ENCODE data around the gene SLC37A2.

SLC37A2 gene

DNA sequence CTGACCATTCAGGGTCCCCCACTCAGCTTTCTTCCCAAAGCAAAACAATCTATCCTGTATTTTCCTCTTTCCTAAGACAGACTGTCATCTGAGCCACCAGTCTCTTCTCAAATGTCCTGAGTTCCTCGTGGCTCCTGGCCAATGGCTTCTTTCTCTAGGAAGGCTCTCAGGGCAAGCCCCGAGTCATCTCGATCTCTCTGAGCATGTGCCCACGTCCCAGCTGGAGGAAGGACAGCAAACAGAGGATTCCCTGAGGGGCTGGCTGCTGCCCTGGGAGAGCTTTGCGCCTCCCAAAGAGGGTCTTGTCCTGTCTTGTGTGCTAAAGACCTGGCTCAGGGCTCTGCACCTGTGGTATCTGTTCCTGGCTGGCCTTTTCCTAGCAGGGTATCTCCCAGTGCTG is 8.3 kb downstream of the SLC37A2 start:
- DNase-seq, result no peak

DNA sequence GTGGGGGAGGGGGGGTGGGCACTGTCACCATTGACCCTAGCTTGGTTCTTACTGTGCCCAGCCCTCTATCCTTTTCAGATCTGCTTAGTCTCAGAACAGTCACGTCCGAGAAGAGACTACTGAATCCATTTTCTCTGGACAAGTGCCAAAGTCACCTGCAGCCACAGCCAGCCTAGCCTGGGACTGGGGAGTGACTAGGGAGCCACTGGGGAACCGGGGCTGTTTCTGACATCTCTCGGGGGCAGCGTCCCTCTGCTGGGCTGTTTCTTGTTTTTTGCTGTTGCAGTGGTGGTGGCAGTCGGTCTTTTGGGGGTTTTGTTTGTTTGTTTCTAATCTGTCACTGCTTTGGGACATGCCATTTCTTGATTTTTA is 8.7 kb downstream of the SLC37A2 start:
- DNase-seq, result no peak

- no peak for DNase-seq
Observed at GRCh38 chr11:125072218-125072960, 9.3 kb downstream of the SLC37A2 start.

DNA sequence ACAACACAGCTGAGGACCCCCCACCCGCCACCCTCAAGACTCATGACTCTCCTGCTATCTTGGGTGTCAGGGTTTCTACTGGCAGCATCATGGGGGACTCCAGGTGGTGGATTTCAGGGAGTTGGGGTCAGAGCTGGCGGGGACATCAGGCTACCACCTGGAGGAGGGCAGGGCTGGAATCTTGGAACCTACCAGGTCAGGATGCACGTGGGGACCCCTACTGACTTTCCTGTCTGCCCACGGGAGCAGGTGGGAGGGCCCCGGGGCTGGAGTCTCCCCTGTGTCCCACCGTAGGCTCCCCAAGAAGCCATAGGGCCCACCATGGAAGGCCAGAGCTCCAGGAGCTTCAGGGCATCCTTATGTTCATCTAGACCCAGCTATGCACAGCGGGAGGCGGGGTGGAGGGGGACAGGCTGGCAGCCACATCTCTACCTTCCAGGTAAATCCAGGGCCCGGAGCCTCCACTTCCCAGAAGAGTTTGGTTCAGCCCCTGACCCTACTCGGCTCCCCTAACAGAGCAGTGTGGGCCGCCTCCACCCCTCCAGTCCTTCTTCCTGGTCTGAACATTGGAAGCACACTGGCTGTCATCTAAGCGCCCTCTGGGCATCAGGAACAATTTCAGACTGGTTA is 10.0 kb downstream of the SLC37A2 start:
- no peak for DNase-seq

DNA sequence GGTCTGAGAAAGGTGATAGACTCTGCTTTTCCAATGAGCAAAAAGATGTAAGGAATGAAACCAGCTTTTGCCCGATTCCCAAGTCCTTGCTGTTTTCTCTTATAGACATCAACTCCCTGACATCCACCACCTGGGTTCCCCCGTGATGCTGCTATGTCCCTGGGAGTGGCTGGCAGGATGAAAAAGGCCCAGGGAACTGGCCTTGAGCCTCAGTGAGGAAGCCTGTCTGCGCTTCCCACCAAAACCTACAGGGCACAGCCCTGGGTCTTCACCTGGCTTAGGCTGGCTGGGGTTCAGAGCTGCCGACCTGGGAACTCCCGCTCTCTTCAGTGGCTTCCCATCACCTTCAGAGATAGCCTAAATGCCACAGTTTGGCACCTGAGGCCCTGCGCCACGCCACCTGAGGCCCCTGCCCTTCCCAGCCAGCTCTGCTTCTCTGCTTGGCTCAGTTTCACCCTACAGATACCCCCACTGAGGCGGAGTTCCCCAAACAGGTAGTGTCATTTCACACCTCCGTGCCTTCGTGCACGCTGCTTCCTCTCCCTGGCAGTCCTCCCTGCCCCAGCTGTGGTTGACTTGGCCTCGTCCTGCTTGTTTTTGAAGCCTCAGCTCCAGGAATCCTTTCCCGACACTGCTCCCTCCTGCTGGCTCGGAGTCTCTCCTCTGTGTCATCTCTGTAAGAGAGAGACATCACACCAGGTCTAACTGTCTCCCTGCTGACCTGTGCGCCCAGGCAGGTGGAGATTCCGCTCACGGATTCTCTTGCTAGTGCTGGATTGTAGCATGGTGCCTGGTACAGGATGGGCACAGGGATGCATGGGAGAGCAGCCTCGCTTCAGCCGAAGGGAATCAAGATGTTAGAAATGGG is 10.7 kb downstream of the SLC37A2 start:
- no peak for DNase-seq

DNA sequence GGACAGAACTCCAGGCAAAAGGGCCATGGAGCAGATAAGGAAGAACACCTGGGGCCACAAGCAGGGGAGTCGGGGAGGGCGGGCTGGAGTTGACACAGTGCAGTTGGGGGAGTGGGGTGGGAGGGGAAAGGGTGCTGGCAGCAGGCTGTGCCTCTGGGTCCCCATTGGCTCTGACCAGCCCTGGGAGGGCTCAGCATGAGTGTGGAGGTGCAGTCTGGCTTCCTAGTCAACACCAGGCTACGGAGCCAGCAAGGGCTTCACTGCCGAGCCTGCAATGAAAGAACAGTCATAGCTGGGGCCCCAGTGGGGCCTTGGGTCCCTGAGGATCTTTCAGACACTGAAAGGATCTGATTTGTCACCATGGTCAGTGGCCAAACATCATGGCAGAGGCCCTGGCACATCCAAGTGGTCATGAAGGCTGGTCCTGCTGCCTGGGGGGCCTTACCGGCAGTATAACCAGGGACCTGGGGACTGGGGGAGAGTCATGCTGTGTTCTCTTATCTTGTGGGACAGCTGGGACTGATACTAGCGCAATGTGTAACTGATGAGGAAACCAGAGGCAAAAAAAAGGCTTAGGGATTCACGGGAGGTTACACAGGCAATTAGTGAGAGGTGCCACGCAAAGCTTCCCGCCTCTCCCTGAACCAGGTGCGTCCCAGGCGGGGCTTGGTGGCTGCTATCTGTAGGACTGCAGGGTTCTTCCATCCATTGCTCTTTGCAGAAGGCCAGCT is 11.6 kb downstream of the SLC37A2 start:
- no peak for DNase-seq

DNA sequence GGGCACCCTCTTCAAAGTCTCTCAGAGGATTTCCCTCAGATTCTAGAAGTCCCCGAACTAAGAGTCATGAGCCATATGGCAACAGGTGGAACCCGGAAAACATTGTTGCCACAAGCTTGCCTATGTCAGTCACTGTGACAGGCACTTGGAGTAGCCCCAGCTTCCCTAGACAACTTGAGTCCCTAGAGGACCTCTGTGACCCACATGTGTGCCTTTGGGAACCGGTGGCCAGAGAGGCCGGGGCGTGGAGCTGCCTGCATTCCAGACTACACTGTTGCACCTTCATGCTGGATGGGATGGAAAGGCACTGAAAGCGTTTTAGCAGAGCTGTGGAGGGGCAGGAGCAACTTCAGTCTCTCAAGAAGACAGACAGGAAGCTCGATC is 12.1 kb downstream of the SLC37A2 start:
- DNase-seq, result no peak

- peak; percentile 30 for DNase-seq
Observed at GRCh38 chr11:125075900-125076317, 12.8 kb downstream of the SLC37A2 start.

DNA sequence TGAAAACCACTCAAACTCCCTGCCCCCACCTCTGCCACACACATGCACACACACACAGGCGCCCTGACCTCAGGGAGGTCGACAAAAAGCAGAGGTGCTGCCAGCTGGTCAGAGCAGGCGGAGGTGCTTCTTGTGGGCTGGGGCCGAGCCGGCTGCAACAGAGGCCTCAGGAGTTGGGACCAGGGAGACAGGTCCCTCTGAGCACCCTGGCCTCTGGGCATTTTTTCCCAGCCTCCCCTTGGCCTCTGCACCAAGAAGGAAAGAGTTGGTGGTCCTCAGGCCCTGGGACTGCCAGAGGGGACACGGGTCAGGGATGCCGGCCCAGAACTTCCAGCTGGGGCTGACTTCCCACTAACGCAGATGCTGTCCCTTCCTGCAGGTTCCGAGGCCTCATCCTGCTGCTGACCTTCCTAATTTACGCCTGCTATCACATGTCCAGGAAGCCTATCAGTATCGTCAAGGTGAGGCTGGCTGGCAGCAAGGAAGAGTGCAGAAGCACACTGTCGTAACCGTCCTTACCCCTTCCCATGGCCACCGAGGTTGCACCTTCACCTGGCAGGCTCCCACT is 13.4 kb downstream of the SLC37A2 start:
- DNase-seq, result no peak

DNA sequence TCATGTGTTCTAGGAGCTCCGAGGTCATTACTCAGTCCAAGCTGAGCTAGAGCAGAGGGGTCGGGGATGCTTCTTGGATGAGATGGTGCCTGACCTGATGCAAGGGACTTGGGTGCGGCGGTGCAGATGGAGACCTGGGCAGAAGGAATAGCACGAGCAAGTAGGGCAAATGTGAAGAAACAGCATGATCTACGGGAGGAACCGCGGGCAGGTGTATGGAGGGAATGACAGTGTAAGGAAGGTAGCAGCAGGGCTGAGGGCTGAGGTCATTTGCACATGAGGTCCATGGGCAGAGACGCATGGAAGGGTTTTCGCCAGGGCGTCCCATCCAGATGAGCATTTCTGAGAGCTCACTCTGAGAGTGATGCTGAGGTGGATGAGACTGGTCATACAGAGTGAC is 14.9 kb downstream of the SLC37A2 start:
- DNase-seq, result no peak

DNA sequence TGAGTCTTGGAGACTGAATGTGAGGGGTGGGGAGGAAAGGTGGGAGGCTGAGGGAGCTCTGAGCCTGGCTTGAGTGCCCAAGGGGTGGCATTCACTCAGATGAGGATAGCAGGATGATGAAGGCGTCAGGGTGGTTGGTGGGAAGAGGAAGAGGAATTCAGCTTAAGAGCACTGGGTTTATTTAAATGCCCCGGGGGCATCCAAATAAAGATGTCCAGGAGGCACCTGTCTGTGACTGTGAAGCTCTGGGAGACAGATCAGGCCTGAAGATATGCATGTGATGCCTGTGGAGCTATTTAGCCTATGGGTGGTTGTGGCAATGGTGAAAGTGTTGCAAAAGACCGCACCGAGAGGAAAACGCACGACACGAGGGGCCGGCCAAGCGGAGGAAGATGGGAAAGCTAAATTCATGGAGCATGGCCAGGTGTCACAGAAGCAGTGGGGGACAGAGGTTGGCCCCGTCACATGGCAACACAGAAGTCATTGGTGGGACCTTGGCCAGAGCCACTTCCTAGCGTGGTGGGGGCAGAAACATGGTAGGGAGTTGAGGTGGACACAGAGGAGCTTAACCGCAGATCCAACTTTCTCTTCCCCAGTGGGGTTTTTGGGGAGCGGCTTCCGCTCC is 15.5 kb downstream of the SLC37A2 start:
- DNase-seq, result no peak

- no peak for DNase-seq
Observed at GRCh38 chr11:125079151-125079877, 16.2 kb downstream of the SLC37A2 start.

- no peak for DNase-seq
Observed at GRCh38 chr11:125079878-125080530, 16.9 kb downstream of the SLC37A2 start.

DNA sequence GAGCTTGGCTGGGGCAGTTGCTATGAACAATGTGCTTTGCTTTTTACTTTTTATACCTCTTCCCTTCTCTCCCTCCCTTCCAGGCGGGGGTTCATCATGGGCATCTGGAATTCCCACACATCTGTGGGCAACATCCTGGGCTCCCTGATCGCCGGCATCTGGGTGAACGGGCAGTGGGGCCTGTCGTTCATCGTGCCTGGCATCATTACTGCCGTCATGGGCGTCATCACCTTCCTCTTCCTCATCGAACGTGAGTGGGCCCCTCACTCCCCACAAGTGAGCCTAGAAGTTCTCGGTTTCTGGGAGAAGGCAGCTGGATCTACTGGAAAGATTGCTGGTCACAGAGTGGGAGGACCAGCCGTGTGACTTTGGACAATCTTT is 17.4 kb downstream of the SLC37A2 start:
- no peak for DNase-seq

DNA sequence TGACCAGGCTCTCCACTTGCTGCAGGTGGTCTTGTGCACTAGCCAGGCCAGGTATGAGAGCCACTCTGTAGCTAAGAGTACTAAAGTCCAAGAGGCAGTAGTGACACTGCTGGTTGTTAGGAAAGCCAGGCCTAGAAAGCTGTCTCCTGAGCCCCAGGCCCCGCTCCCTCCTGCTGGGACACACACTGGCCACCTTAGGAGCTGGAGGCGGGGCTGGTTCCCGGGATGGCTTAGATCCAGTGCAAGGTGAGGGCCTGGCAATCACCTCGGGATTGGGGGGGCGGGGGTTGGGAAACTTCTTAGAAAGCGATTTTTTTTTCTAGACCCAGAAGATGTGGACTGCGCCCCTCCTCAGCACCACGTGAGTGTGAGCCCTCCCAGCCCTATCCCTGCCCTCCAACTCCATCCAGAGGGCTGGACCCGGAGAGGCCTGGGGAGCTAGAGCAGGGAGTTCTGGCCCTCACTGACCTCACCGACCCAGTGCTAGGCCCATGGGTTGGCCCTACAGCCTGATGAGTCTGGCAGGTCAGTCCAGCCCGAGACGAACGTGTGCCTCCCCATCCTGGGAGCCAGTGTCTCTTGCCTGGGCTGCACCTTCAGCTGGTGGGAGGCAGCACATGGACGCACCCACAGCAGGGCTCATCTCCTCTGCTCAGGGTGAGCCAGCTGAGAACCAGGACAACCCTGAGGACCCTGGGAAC is 18.1 kb downstream of the SLC37A2 start:
- DNase-seq, result no peak

DNA sequence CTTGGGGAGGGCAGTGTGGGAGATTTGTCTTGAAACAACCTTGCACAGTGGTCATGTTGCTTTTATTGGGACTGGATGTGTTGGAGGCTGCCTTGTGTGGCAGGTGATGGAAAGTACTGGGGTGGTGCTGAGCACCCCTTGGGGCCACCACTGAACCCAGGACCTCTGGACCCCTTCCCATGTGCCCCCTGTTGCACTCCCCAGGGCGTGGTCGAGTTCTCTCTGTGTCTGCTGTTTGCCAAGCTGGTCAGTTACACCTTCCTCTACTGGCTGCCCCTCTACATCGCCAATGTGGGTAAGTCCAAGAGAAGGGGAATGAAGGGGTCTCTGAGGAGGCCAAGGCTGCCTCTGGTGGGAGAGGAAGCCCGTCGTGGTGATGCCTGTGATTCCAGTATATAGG is 18.9 kb downstream of the SLC37A2 start:
- DNase-seq, result no peak

DNA sequence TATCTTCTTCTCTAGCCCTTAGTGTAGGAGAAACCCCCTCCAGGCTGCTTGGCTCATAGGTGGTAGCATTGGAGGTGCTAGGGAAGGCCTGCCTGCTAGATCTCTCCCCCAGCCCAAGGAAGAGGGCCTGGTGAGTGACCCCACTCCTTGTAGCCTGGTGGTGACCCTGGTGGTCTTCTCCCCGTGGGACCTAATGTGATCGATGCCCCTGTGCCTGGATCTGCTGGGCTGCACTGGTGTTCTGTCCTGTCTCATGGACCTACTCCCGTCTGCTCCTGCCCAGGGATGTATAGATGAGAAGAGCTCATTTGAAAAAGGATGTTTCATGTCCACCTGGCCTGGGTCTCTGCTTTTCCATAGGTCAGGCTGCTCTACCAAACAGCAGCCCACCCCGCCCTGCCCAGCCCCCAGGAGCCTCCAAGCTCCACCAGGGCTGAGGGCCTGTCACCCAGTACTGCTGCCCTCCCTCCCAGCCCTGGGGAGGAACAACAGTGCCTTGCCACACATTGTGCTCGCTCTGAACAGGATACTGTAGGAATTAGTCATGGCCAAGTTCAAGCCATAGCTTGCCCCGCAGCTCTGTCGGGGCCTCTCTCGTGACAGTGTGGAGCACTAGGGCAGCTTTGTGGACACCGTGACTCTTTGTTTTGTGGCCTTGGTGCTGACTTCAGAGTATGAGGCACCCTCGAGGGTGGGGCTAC is 19.7 kb downstream of the SLC37A2 start:
- peak; percentile 91 for DNase-seq

- no peak for DNase-seq
Observed at GRCh38 chr11:125083312-125084056, 20.4 kb downstream of the SLC37A2 start.

DNA sequence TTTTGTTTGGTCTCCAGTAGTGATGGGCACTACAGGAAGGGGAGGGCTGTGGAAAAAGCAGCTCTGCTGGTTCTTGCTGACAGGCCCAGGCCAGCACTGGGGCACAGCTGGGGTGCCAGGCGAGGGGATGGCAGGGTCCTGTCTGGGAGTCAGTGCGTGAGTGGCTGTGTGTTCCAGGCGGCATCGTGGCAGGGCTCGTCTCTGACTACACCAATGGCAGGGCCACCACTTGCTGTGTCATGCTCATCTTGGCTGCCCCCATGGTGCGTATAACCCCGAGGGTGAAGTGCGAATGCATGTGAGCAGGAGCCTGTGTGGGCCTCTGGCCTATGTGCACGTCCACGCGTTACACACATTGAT is 20.9 kb downstream of the SLC37A2 start:
- no peak for DNase-seq
